Dedifferentiated amniotic fluid mesenchymal stem cell (primary cell): ENCODE results near the gene RTN1.

Experiments used
- DNase-seq: peaks from one replicate; pipeline ENCODE4 v3.0.0-alpha.2; 2016; ENCODE audit errors: extremely low spot score

The RTN1 gene

DNA sequence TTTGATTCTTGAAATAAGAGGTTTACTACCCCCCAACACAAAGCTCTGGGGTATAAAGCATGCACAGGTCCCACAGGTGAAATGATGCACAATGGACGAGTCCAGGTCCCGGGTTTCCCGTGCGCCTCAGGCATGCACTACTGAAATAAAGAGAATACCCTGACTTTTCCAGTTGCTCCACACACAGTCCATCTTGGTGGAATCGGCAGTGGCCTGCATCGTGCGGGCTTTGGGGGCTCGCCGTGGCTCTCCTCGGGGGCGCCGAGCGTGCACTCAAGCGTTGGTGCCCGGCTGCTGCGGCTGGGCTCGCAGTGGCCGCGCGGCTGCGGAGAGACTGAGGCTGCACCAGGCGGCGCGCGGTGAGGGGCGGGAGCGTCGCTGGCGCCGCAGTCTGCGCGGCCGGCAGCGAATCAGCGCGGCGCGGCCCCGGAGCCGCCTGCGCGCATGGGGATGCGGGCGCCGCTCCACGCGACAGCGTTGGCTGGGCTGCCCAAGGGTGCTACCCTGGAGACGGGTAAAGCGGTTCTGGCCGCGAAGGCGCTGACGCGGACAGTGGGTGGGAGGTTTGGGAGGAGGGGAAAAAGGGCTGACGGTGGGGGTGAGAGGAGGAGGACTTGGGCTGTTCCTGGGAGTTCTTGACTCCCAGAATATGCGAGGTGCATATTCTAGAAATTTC lies 240.2 kb downstream of the RTN1 start:
- no peak for DNase-seq

DNA sequence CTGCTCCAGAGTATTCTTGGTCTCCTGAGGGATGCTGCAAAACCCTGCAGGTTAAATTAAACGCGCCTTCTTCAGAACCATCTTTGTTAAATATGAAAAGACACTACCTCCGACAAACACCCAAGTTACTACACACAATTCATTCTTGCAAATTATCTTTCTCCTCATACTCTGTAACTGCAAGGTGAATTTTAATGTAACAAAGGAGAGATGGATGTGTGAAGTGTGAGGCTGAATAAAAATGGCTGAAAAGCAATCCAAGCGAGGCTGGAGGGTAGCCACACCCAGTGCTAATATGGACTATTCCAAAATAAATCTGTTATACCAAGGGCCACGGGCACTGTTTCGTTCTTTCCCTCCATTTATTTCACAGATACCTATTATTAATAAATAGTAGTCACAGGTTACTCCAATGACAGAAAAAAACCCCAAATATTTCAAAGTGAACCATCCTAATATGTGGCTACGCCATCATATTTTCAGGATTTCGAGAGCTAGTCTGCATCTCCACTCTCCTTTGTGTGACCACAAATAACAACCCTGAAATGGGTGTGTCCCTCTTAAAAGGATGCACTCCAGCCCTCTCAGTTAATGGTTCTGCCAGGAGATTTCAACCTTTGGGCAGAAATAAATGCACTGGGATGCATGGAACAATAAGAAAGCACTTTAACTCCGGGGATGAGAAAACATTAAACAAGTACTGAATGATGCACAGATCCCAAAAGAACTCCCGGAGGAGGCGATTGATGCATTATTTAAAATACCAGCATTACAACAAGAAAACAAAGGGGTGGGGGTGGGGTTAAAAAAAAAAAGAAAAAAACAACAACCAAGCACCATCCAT lies 240.9 kb downstream of the RTN1 start:
- DNase-seq = no peak

DNA sequence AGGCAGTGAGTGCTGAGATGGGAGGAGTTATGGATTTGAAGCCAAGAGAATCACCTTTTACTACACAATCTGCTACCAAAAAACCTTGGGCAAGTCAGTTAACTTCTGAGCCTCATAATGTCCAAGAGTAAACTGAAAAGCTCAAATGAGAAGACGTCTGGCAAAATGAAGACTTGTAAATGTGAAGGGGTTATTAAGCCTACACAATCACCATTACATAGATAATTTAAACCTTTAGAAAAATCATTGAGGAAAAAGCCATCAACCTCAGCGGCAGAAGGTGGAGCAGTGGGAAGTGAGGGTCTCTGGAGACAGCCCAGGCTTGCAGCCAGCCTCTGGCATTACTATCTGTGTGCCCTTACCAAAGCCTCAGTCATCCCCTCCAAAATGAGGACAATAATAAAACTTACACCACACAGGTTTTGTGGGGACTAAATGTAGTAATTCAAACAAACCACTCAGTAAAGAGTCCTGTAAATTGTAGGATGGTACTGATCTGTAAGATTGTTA lies 243.5 kb downstream of the RTN1 start:
- no peak for DNase-seq

DNA sequence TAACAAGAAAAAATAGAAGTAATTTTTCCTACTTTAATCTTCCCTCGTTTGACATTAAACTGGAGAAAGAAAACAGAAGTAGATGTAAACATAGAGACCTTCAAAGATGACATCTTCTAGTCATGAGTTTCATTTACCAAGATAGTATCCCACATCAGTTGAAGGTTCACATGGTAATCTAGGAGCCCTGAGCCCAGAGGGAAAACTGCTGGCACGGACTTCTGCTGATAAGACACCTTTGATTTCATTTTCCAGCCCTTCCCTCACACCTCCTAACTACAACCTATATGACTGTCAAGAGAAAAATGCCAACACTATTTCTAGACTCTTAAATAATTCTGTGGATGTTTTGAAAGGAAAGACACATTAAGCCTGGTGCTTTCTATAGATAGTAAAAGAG lies 247.9 kb downstream of the RTN1 start:
- no peak for DNase-seq

DNA sequence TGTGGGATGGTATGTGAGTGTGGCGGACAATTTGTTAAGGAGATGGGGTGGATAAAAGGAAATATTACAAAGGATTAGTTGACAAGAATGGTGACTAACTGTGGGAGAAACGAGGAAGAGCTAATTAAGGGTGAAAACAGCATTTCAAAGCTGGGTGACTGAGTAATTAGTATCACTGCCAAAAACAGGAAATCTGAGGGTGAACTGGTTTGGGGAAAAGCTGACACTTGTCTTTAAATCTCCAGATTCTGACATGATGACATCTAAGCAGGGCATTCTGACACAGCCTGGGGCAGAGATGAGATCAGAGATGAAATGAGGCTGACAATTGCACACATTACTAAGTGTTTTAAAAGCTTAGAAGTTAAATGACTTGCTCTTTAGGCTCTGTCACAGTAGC lies 251.5 kb downstream of the RTN1 start:
- no peak for DNase-seq

DNA sequence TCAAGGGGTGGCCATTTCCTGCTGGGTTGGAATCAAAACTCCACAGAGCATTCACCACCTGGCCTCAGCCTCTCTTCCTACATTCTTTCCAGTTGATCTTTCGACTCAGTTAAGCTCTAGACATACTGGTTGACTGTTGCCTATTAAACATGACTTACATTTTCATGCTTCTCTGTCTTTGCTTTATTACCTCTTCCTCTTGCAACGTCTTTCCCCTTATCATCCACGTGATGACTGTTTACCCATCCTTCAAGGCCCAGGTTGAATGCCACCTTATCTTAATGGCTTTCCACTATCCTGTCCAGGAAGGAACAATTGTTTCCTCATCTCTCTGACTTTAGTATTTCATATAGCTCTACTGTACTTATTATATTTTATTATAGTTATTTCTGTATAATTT lies 269.5 kb downstream of the RTN1 start:
- no peak for DNase-seq

DNA sequence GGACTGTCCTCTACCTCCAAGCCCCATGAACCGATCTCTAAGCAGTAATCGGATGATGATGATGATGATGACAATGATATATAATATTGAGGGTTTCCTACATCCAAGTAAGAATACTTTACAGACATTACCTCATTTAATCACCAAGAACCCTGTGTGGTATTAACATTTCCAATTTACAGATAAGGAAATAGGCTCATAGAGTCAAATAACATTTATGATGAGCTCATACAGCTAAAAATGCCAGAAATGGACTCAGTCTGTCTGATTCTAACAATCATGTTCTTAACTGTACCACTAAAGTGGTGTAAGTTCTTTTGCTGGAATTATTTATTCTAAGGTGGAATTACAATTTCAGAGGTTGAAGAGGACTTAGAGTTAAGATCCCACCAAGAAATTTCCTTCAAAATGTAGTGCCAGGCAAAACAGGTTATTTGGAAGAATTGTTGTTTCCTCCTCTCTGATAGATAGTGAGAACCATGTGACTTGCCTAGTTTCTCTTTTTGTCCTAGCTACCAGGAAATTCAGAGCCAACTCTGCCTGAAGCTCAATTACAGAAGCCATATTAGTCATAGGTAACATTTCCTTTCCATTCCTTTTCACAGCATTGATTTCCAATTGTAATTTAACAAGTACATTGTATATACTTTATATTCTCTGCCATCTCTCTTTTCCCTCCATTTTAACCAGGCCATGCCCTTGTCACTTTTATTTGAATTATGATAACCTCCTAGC lies 270.2 kb downstream of the RTN1 start:
- no peak for DNase-seq

DNA sequence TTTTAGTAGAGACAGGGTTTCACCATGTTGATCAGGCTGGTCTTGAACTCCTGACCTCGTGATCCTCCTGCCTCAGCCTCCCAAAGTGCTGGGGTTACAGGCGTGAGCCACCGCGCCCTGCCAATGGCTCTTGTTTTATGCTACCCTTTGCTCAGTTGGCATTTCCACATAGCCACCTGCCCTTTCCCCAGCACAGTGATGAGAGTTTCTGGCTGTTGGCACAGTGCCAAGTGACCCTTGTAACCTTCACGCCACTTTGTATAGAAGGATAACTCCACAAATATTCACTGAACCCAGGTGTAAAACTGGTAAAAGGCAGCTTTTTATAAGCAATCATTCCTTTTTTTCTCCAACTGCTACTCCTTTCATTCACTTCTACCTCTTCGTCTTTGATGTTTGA lies 275.5 kb downstream of the RTN1 start:
- no peak for DNase-seq

DNA sequence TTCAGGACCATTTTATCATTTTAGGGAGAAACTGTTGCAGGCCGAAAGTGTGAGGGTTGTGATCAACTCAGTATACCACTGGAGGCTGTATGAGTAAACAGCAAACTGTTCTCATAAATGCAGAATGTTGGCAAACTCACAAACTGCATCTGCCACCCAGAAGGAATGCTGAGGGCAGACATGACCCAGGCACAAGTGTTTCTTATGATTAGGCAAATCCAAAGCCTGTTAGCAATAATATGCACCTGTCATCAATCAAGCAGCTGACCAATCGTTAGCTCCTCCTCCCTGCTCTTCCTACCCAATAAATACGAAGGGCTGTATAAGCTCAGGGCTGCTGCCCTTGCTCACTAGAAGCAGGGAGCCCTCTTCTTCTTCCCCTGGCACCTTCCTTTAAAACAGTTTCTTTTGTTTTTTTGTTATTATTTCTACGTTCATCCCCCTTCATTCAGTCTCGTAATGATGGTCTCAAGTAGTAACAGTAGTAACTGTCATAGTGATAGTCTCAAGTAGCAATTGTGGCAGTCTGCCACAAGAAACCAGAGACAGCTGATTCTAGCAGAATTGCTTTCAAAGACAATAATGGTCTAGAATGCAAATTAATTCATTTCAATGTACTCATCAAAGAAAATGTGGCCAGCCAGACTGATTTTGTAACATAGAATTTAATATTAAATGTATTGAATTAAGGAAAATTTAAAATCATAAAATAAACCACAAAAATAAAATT lies 278.8 kb downstream of the RTN1 start:
- no peak for DNase-seq

DNA sequence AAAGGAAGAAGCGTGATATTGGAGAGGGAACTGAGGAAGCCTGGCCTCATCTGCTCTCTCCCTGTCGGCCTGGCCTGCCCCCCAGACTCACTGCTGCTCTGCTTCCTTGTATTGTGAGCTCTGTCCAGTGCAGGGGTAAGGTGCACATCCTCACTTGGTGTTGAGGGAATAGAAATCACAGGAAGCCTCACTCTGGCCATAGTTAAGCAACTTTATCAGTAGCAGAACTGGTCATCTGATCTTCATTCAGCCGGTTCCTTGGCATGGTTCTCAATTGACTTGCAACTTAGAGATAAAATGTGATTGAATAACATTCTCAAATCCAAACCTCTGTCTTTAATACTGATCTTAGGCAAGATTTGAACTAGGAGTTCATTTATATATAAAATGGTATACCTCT lies 282.5 kb downstream of the RTN1 start:
- no peak for DNase-seq

DNA sequence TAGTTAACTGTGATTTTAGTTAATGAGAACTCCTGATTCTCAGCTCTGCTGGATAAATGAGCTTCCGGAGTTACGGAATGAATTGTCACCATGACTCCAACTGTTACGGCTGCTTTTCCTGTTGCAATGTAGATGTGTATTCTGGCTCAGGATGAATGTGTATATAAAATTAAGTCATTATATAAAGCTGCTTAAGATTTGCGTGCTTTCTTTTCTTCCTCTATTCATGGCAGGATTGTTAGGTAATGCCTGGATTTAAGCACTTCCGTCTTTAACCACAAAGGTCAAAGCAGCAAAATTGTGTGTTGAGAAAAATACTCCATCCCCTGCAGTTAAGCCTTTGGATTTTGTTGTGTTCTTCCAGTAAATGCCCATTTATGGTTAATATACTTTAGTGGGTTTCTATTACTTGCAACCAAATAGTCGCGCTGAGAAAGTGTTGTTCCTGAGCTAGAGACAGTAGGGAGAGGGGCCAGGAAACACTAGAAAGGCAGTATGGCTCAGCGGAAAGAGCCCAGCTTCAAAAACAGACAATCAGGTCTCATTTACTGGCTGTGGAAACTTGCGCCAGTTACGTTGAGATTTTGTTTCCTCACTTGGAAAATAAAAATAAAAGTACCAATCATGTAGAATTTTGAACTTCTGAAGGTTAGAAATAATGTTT lies 284.6 kb downstream of the RTN1 start:
- DNase-seq = peak; percentile 55

DNA sequence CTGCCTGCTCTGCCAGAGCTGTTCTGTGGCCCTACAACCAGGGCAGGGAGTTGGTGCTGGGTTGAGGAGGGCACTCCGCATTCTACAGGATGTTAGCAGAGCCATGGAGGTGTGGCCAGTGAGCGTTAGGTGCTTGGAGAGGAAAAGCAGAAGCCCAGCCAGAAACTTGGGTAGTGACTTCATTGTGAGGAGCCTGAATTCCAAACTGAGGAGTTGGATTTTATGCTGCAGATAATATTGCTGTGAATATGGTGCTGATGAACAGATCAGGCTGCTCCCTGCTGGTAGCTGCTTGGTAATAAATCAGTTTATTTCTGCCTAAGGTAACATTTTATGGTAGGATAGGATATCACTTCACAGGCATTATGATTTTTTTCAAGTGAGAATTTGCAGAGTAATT lies 286.8 kb downstream of the RTN1 start:
- DNase-seq = no peak

DNA sequence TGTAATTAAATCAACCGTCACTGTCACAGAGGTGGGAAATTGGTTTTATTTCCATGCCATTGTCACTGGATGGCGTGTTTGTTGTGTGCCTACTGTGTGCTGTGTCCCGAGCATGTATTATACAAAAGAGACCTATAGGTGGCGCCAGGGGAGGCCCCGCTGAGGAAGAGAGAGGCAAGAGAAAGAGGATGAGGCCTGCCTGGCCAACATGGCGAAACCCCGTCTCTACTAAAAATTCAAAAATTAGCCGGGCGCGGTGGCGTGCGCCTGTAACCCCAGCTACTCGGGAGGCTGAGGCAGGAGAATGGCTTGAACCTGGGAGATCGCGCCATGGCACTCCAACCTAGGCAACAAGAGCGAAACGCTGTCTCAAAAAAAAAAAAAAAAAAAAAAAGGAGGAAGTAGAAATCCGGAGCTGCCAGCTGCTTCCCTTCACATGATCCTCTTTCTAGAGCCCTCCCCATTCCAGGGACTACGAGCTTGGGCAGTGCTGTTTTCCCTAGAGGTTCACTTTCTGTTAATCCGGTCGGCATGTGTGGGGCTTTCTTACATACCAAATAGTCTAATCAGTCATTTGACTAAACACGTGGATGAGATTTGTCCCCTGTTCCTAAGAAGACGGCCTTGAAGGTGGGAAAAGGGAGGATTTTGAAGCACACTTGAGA lies 287.6 kb downstream of the RTN1 start:
- DNase-seq = no peak

DNA sequence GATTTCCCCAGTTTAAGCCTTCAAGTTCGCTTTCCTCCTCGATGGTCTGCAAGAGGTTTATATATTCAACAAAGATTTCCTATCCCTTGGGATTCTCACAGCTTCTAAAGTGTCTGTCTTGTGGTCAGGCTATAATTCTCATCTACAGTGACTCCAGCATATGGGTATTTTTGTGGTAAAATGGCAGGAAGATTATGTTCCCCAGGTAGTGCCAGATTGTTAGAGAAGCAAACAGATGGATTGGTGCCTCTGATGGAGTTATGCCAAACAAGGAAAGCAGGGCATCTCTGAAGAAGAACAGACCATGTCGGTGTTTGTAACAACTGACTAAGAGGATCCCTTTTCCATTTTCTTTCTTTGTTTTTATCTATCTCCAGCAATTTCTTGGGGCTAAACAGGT lies 288.4 kb downstream of the RTN1 start:
- DNase-seq = no peak

DNA sequence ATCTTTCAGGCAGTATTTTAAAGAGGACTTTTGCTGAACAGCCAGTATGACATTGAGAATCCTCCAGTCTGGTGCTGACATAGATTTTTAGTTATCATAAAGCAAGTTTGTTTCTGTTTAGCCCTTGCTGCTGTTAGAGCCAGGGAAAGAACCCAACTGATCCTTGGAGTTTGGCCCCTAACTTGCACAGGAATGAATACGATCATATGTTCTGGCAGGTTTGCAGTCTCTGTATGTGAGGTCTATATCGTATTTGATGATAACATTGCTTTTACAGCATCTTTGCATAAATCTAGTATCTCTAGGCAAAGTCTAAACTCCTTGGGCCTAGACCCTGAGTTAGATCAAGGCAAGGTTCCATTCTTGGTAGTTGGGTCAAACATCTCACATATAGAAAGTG lies 289.7 kb downstream of the RTN1 start:
- no peak for DNase-seq

DNA sequence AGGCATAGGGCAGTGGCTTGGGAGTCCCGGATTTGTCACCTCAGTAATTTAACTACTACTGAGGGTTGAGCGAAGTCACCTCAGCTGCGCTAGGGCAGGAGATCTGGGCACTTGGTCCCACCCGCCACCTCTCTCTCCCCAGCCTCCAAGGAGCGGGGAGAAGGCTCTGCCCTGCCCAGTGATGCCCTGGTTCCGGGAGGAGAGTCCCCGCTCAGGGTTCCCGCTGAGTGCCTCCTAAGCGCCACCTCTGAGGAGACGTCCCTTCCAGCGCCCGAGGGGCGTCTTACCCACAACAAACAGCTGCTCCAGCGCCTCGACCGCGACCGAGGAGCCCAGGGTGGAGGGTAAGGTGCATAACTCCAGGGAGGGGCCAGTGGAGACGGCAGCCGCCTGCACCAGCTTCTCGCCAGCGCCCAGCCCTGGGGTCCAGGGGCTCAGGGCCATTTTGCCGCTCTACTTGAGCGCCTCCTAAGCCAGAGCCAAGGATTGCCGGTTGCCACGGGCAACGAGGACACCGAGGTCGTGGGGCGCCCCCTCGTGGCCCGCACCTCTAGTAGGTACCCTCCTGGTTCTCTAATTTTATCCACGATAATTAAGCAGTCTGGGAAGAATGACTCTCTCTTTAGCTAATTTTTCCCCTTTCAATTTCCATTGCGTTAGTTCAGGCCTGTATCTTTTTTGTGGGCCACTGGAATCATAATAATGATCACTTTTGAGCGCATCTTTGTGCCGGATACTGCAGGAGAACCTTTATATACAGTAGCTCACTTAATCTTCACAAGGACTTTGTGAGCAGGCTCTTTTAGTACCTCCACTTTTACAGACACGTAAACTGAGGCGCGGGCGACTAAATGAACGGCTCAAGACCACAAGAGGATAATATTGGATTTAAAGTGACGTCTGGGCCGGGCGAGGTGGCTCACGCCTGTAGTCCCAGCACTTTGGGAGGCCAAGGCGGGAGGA lies 294.0 kb downstream of the RTN1 start, which contains the start of gene CCDC175:
CCDC175 (minus strand) TSS at position 481 of the 963 bp plus-strand sequence; CDS start at position 444, 37 bp downstream.
- no peak for DNase-seq

DNA sequence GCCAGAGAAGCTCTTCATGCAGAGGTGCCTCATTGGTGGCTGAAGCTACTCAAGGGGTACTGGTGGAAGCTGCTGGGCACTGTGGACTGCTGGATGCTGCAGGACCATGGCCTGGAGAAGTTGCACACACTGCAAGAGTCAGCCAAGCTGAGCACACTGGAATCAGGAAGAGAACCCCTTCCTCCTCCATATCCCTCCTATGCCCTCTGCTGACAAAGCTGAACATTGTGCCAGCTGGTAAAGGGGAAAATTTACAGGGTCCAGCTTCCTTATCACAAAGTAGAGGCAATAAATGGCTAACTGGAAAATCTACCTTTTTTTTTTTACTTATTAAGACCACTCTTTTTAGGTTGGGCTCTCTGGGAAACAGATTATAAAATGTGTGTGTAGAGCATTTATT lies 300.5 kb downstream of the RTN1 start:
- no peak for DNase-seq

DNA sequence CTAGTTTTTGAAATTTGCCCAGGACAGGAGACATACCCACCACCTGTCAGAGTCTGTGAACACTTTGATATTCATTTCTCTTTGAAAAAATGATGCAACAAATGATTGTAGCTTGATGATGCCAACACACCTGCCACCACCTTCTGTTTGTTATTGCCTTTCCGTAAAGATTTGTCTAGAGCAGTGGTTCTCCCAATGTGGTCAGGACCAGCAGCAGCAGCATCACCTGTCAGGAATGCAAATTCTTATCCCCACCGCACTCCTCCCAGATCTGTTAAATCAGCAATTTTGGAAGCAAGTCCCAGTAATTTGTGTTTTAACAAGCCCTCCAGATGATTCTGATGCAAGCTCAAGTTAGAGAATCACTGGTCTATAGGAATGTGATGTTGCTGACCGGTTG lies 303.9 kb downstream of the RTN1 start:
- no peak for DNase-seq

DNA sequence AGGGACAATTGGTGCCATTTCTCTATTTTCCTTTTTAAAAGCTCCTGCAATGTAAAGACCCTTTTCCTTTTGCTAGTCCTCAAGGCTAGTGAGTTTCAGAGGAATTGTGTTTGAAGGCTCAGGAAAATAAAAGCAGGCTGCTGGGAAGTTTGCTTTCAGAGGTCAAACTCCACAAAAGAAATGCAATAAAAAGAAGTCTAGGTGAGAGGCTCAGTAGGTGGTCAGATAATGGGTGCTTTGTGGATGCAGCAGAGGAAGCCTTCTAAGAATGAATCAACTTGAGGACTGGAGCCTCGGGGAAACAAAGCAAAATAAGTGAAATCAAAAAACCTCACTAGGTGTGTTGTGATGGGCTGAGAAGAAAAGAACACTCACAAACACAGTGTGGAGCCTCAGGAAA lies 304.3 kb downstream of the RTN1 start:
- DNase-seq = no peak
